ENCODE results near the gene DBET.
A peak's percentile ranks its signal among the peaks of the same experiment; 100 is the strongest.
"Not testable (repeated sequence)": the region's sequence is repeated elsewhere in the genome, so short reads cannot be mapped to it uniquely, and the experiment has no call there.

DBET gene

GRCh38 chr4:190020790-190021717, 43.2 kb upstream of the DBET start:
- Histone ChIP-seq H3K36me3 (ENCODE audit: control insufficient read depth in 1 of 2, insufficient read depth in 2 of 2, low read length in 2 of 2) (no peaks in the 10 kb centered on the region), H3K4me1 (ENCODE audit: control insufficient read depth in 1 of 2, insufficient read depth in 2 of 2, low read length in 2 of 2) (no peaks in the 10 kb centered on the region), H3K9me3 (ENCODE audit: control insufficient read depth in 1 of 2, low read length in 2 of 2) (no peaks in the 10 kb centered on the region), H3K27ac (ENCODE audit: low read depth, low read length) (no peak overlapping the region), H3K27me3 (ENCODE audit: control insufficient read depth in 1 of 2, insufficient read depth in 2 of 2, low read length in 2 of 2) (peaks cover 27 to 31% of the 10 kb centered on the region in 2 donors), H3K9ac (ENCODE audit: low read depth in 1 of 2, low read length in 2 of 2) (no peak overlapping the region), H3K4me3 (ENCODE audit: low read depth in 1 of 2, low read length in 2 of 2) (peak overlapping the region in 1 of 2 donors; percentile 28)

DNA sequence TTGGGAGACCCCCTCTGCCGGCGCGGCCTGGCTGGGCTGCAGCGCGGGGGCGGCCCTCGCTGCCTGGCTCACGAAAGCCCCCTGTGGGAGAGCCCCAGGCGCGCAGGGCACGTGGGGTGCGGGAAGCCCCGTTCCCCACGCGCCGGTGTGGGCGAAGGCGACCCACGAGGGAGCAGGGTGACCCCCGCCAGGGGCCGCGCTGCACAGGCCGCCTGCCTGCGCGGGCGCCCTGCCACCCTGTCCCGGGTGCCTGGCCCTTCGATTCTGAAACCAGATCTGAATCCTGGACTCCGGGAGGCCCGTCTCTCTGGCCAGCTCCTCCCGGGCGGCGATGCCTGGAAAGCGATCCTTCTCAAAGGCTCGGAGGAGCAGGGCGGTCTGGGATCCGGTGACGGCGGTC, 42.3 kb upstream of the DBET start:
- H3K9ac ChIP-seq (ENCODE audit: low read depth in 1 of 2, low read length in 2 of 2); H3K9me3 ChIP-seq (ENCODE audit: control insufficient read depth in 1 of 2, low read length in 2 of 2); H3K27ac ChIP-seq (ENCODE audit: low read depth, low read length); H3K36me3 ChIP-seq (ENCODE audit: control insufficient read depth in 1 of 2, insufficient read depth in 2 of 2, low read length in 2 of 2); H3K4me3 ChIP-seq (ENCODE audit: low read depth in 1 of 2, low read length in 2 of 2); H3K4me1 ChIP-seq (ENCODE audit: control insufficient read depth in 1 of 2, insufficient read depth in 2 of 2, low read length in 2 of 2): not testable (repeated sequence)
- H3K27me3 ChIP-seq (ENCODE audit: control insufficient read depth in 1 of 2, insufficient read depth in 2 of 2, low read length in 2 of 2) = peaks cover 22 to 23% of the 10 kb centered on the region in 2 donors

- H3K4me1 ChIP-seq (ENCODE audit: control insufficient read depth in 1 of 2, insufficient read depth in 2 of 2, low read length in 2 of 2); H3K27ac ChIP-seq (ENCODE audit: low read depth, low read length); H3K36me3 ChIP-seq (ENCODE audit: control insufficient read depth in 1 of 2, insufficient read depth in 2 of 2, low read length in 2 of 2); H3K4me3 ChIP-seq (ENCODE audit: low read depth in 1 of 2, low read length in 2 of 2); H3K9me3 ChIP-seq (ENCODE audit: control insufficient read depth in 1 of 2, low read length in 2 of 2); H3K9ac ChIP-seq (ENCODE audit: low read depth in 1 of 2, low read length in 2 of 2): not testable (repeated sequence)
- peaks cover 15 to 17% of the 10 kb centered on the region in 2 donors for H3K27me3 ChIP-seq (ENCODE audit: control insufficient read depth in 1 of 2, insufficient read depth in 2 of 2, low read length in 2 of 2)
Measured at GRCh38 chr4:190022614-190023281, 41.6 kb upstream of the DBET start.

DNA sequence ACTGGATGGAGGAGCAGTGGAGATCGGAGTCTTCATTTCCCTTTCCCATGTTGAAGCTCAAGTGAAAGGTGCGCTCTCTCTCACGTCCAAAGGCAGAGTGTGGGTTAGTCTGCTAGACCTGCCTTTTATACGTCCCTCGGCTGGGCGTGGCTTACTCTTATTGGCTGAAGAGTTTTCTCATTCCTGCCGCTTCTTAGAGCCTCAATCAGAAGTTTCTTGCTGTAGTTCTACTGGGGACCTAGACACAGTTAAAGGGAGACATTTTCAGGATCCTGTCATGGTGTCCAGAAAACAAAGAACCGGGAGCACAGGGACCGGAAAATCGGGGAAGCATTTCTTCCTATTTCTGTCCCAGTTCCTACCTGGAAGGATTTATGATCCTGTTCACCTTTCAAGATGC, 37.1 kb upstream of the DBET start, which contains the start of gene FRG2:
FRG2 (minus strand) TSS at position 101 of the 400 bp plus-strand sequence; CDS start at position 49, 52 bp downstream.
- not testable (repeated sequence) for H3K4me3 ChIP-seq (ENCODE audit: low read depth in 1 of 2, low read length in 2 of 2); H3K27me3 ChIP-seq (ENCODE audit: control insufficient read depth in 1 of 2, insufficient read depth in 2 of 2, low read length in 2 of 2); H3K9ac ChIP-seq (ENCODE audit: low read depth in 1 of 2, low read length in 2 of 2); H3K9me3 ChIP-seq (ENCODE audit: control insufficient read depth in 1 of 2, low read length in 2 of 2); H3K27ac ChIP-seq (ENCODE audit: low read depth, low read length); H3K36me3 ChIP-seq (ENCODE audit: control insufficient read depth in 1 of 2, insufficient read depth in 2 of 2, low read length in 2 of 2); H3K4me1 ChIP-seq (ENCODE audit: control insufficient read depth in 1 of 2, insufficient read depth in 2 of 2, low read length in 2 of 2)

- H3K36me3 ChIP-seq (ENCODE audit: control insufficient read depth in 1 of 2, insufficient read depth in 2 of 2, low read length in 2 of 2); H3K9me3 ChIP-seq (ENCODE audit: control insufficient read depth in 1 of 2, low read length in 2 of 2); H3K4me3 ChIP-seq (ENCODE audit: low read depth in 1 of 2, low read length in 2 of 2); H3K9ac ChIP-seq (ENCODE audit: low read depth in 1 of 2, low read length in 2 of 2); H3K27ac ChIP-seq (ENCODE audit: low read depth, low read length); H3K27me3 ChIP-seq (ENCODE audit: control insufficient read depth in 1 of 2, insufficient read depth in 2 of 2, low read length in 2 of 2); H3K4me1 ChIP-seq (ENCODE audit: control insufficient read depth in 1 of 2, insufficient read depth in 2 of 2, low read length in 2 of 2): not testable (repeated sequence)
Measured at GRCh38 chr4:190031264-190031663, 33.0 kb upstream of the DBET start.

DNA sequence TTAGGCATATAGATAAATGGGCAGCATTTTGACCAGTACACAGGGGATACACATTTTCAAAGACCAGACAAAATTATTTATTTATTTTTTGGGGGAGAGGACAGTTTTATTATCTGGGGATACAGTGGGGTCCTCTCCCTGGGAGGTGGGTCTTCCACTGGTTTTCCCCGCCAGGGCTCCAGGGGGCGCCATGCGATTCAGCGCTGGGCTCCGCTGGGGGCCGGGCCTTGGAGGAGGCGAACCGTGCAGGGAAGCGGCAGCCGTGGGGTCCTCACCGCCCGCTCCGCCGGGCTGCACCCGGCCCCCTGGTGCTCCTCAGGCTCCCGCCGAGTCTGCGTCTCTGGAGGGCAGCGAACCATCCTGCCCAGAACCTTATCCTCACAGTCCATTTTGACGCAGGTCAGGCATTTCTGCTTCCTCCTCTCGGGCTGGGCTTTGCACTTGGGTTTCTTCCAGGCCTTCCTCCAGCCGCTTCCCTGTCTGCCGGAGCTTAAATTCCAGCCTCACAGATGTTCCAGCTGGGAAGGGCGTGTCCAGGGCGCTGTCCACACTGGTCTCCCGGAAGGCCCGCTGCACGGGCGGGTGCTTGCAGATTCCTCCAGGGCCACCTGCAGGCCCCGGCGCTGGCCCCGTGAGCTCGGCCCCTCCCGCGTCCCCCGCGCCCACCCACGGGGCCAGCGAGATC, 26.5 kb upstream of the DBET start:
- not testable (repeated sequence) for H3K4me3 ChIP-seq (ENCODE audit: low read depth in 1 of 2, low read length in 2 of 2)

GRCh38 chr4:190040873-190041272, 23.4 kb upstream of the DBET start:
- not testable (repeated sequence) for H3K36me3 ChIP-seq (ENCODE audit: control insufficient read depth in 1 of 2, insufficient read depth in 2 of 2, low read length in 2 of 2); H3K27ac ChIP-seq (ENCODE audit: low read depth, low read length); H3K9me3 ChIP-seq (ENCODE audit: control insufficient read depth in 1 of 2, low read length in 2 of 2); H3K27me3 ChIP-seq (ENCODE audit: control insufficient read depth in 1 of 2, insufficient read depth in 2 of 2, low read length in 2 of 2); H3K4me1 ChIP-seq (ENCODE audit: control insufficient read depth in 1 of 2, insufficient read depth in 2 of 2, low read length in 2 of 2); H3K9ac ChIP-seq (ENCODE audit: low read depth in 1 of 2, low read length in 2 of 2); H3K4me3 ChIP-seq (ENCODE audit: low read depth in 1 of 2, low read length in 2 of 2)

More for the DNA sequence above, 26.5 kb upstream of the DBET start:
- H3K9ac ChIP-seq (ENCODE audit: low read depth in 1 of 2, low read length in 2 of 2); H3K4me1 ChIP-seq (ENCODE audit: control insufficient read depth in 1 of 2, insufficient read depth in 2 of 2, low read length in 2 of 2); H3K9me3 ChIP-seq (ENCODE audit: control insufficient read depth in 1 of 2, low read length in 2 of 2); H3K27me3 ChIP-seq (ENCODE audit: control insufficient read depth in 1 of 2, insufficient read depth in 2 of 2, low read length in 2 of 2); H3K36me3 ChIP-seq (ENCODE audit: control insufficient read depth in 1 of 2, insufficient read depth in 2 of 2, low read length in 2 of 2); H3K27ac ChIP-seq (ENCODE audit: low read depth, low read length): not testable (repeated sequence)

DNA sequence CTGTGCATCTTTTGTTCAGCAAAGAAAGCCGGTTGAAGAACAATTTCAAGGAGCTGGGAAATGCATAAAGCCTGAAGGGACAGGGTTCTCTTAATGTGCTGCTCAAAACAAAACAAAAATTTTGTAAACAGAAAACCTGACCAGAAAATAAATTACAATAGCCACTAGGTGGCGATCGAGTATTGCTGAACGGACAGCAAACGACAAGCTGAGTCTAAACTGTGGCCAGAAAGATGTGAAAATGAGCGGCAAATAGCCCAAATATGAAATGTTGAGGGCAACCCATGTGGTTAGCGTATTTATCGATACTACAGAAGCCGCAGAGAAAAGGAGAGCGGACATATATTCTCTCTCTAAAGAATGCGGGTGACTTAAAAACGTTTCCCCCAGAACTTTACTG, 16.7 kb upstream of the DBET start:
- not testable (repeated sequence) for H3K27ac ChIP-seq (ENCODE audit: low read depth, low read length); H3K27me3 ChIP-seq (ENCODE audit: control insufficient read depth in 1 of 2, insufficient read depth in 2 of 2, low read length in 2 of 2); H3K4me3 ChIP-seq (ENCODE audit: low read depth in 1 of 2, low read length in 2 of 2); H3K4me1 ChIP-seq (ENCODE audit: control insufficient read depth in 1 of 2, insufficient read depth in 2 of 2, low read length in 2 of 2); H3K9me3 ChIP-seq (ENCODE audit: control insufficient read depth in 1 of 2, low read length in 2 of 2); H3K36me3 ChIP-seq (ENCODE audit: control insufficient read depth in 1 of 2, insufficient read depth in 2 of 2, low read length in 2 of 2); H3K9ac ChIP-seq (ENCODE audit: low read depth in 1 of 2, low read length in 2 of 2)

- H3K9ac ChIP-seq (ENCODE audit: low read depth in 1 of 2, low read length in 2 of 2); H3K4me3 ChIP-seq (ENCODE audit: low read depth in 1 of 2, low read length in 2 of 2); H3K36me3 ChIP-seq (ENCODE audit: control insufficient read depth in 1 of 2, insufficient read depth in 2 of 2, low read length in 2 of 2); H3K4me1 ChIP-seq (ENCODE audit: control insufficient read depth in 1 of 2, insufficient read depth in 2 of 2, low read length in 2 of 2); H3K27ac ChIP-seq (ENCODE audit: low read depth, low read length); H3K27me3 ChIP-seq (ENCODE audit: control insufficient read depth in 1 of 2, insufficient read depth in 2 of 2, low read length in 2 of 2); H3K9me3 ChIP-seq (ENCODE audit: control insufficient read depth in 1 of 2, low read length in 2 of 2): not testable (repeated sequence)
Measured at GRCh38 chr4:190049378-190050239, 14.7 kb upstream of the DBET start.
